NCI-H82 treated with DMSO at 0.1 percent for 48 hours (cell line): Measurements from ENCODE around the gene KCNN1.
"Not testable (repeated sequence)": the region's sequence is repeated elsewhere in the genome, so short reads cannot be mapped to it uniquely, and the experiment has no call there.

Source experiments
- DNase-seq: peaks from one replicate; lab custom pipeline; 2025; ENCODE audit not compliant: unreplicated experiment; lab: John Stamatoyannopoulos, UW

The KCNN1 gene

GRCh38 chr19:17966550-17967256, at the start of gene KCNN1:
TSS of gene KCNN1 (plus strand) at chr19:17967107. CDS start at chr19:17973889, 6,782 bp downstream.
- peak; percentile 44 for DNase-seq

- DNase-seq: not testable (repeated sequence)
These were observed 48.8 kb upstream of the KCNN1 start for GRCh38 chr19:17918151-17918550.

- DNase-seq: peak; percentile 45
These were observed 47.8 kb upstream of the KCNN1 start for GRCh38 chr19:17919122-17919521.

- DNase-seq: no peak
These were observed 46.4 kb upstream of the KCNN1 start for GRCh38 chr19:17920527-17920926.

GRCh38 chr19:17922138-17922537, 44.8 kb upstream of the KCNN1 start:
- peak; percentile 79 for DNase-seq

GRCh38 chr19:17926044-17926443, 40.9 kb upstream of the KCNN1 start:
- no peak for DNase-seq

GRCh38 chr19:17929056-17929455, 37.9 kb upstream of the KCNN1 start:
- DNase-seq: no peak

GRCh38 chr19:17931532-17932191, 35.2 kb upstream of the KCNN1 start:
- peak; percentile 79 for DNase-seq

GRCh38 chr19:17932485-17933338, 34.2 kb upstream of the KCNN1 start, which contains the start of gene CCDC124:
TSS of gene CCDC124 (plus strand) at chr19:17933015. CDS start at chr19:17936421, 3,406 bp downstream.
- peak; percentile 97 for DNase-seq

- DNase-seq: no peak
These were observed 33.3 kb upstream of the KCNN1 start for GRCh38 chr19:17933414-17934129.

GRCh38 chr19:17936379-17936778, 30.5 kb upstream of the KCNN1 start:
- DNase-seq: no peak

GRCh38 chr19:17937371-17937900, 29.5 kb upstream of the KCNN1 start:
- no peak for DNase-seq

GRCh38 chr19:17938092-17938845, 28.6 kb upstream of the KCNN1 start:
- peak; percentile 38 for DNase-seq

GRCh38 chr19:17942181-17942580, 24.7 kb upstream of the KCNN1 start:
- DNase-seq: no peak

- DNase-seq: no peak
These were observed 24.2 kb upstream of the KCNN1 start for GRCh38 chr19:17942582-17943273.

GRCh38 chr19:17943274-17944221, 23.4 kb upstream of the KCNN1 start:
- DNase-seq: no peak

- no peak for DNase-seq
These were observed 22.6 kb upstream of the KCNN1 start for GRCh38 chr19:17944301-17944700.
